Mucosa of stomach (tissue), 1 donor: Measurements from ENCODE around the gene LTB4R.
A peak's percentile ranks its signal among the peaks of the same experiment; 100 is the strongest.

Experiments
- H3K27me3 ChIP-seq: one replicate; pipeline ENCODE4 v1.7.0; 2013; ENCODE audit warnings: mild to moderate bottlenecking, low read length; ENCODE audit not compliant: control insufficient read depth, insufficient read depth
- H3K36me3 ChIP-seq: one replicate; pipeline ENCODE4 v1.7.0; 2013; ENCODE audit warnings: low read length; ENCODE audit not compliant: control insufficient read depth, insufficient read depth
- H3K4me1 ChIP-seq: one replicate; pipeline ENCODE4 v1.7.0; 2013; ENCODE audit warnings: mild to moderate bottlenecking, low read length; ENCODE audit not compliant: control insufficient read depth, insufficient read depth
- H3K4me3 ChIP-seq: one replicate; pipeline ENCODE4 v1.7.0; 2013; ENCODE audit warnings: low read length
- H3K9ac ChIP-seq: one replicate; pipeline ENCODE4 v1.7.0; 2013; ENCODE audit warnings: mild to moderate bottlenecking, low read length, moderate library complexity
- H3K9me3 ChIP-seq: one replicate; pipeline ENCODE4 v1.7.0; 2013; ENCODE audit warnings: mild to moderate bottlenecking, low read length, moderate library complexity; ENCODE audit not compliant: control insufficient read depth
- donor health status: Pancreatic carcinoma.

LTB4R gene

GRCh38 chr14:24296341-24297157 lies 14.8 kb upstream of the LTB4R start:
- Histone ChIP-seq H3K4me3 (no peak overlapping the region), H3K9ac (no peak overlapping the region), H3K27me3 (no peaks in the 10 kb centered on the region), H3K9me3 (no peaks in the 10 kb centered on the region), H3K4me1 (peaks cover 29% of the 10 kb centered on the region), H3K36me3 (peaks cover 5% of the 10 kb centered on the region)

GRCh38 chr14:24297190-24297964 lies 13.9 kb upstream of the LTB4R start:
- Histone ChIP-seq H3K4me3 (no peak overlapping the region), H3K36me3 (peaks cover 9% of the 10 kb centered on the region), H3K4me1 (peaks cover 29% of the 10 kb centered on the region), H3K9ac (no peak overlapping the region), H3K9me3 (no peaks in the 10 kb centered on the region), H3K27me3 (no peaks in the 10 kb centered on the region)

DNA sequence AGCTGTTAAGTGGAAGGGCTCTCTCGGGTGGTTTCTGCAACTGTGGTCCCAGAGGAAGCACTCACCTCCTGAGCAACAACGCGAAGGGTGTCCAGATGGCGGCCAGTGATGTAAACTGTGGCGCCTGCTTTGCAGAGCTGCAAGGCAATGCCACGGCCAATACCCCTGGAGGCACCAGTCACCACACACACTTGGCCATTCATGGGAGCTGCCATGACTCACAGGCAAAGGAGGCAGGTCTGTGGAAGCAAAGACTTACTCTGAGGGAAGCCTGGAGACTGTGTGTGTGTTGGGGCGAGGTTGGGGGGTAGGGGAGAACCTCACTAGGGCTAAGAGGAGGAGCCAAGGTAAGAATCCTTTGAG lies 12.4 kb upstream of the LTB4R start:
- Histone ChIP-seq H3K9me3 (no peaks in the 10 kb centered on the region), H3K4me3 (peak overlapping the region; percentile 98), H3K4me1 (peaks cover 29% of the 10 kb centered on the region), H3K9ac (peak overlapping the region; percentile 90), H3K27me3 (no peaks in the 10 kb centered on the region), H3K36me3 (peaks cover 9% of the 10 kb centered on the region)

- Histone ChIP-seq H3K9me3 (no peaks in the 10 kb centered on the region), H3K9ac (peak within 1 kb of the TSS; percentile 90), H3K4me3 (peak within 1 kb of the TSS; percentile 98), H3K4me1 (peaks cover 29% of the 10 kb centered on the region), H3K27me3 (no peaks in the 10 kb centered on the region), H3K36me3 (peaks cover 12% of the 10 kb centered on the region)
Observed at GRCh38 chr14:24299255-24300191, 11.8 kb upstream of the LTB4R start, which contains the start of the genes DHRS1 and NOP9. Gene DHRS1, minus strand, starts transcription at chr14:24299780. Its CDS starts 674 bp downstream, at chr14:24299106. Gene NOP9, plus strand, starts transcription at chr14:24299850. Its CDS starts 105 bp downstream, at chr14:24299955.

DNA sequence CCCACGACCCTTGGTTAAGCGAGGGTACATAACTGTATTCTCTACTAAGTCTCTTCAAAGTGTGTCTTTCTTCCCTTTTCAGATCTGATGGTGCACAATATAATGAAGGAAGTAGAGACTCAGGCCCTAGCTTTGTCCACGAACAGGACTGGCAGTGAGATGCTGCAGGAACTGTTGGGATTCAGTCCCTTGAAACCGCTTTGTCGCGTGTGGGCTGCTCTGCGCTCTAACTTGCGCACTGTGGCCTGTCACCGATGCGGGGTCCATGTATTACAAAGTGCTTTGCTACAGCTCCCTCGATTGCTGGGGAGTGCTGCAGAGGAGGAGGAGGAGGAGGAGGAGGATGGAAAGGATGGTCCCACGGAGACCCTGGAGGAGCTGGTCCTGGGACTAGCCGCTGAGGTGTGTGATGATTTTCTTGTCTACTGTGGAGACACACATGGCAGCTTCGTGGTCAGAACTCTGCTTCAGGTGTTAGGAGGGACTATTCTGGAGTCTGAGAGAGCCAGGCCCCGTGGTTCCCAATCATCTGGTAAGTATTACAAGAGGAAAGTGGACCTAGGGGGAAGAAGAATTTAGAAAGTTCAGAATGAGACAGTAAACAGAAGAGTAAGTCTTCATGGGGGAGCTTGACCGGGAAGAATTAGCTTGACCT lies 10.8 kb upstream of the LTB4R start:
- Histone ChIP-seq H3K9ac (peak overlapping the region; percentile 90), H3K9me3 (no peaks in the 10 kb centered on the region), H3K27me3 (no peaks in the 10 kb centered on the region), H3K4me1 (peaks cover 29% of the 10 kb centered on the region), H3K36me3 (peaks cover 21% of the 10 kb centered on the region), H3K4me3 (peak overlapping the region; percentile 98)

DNA sequence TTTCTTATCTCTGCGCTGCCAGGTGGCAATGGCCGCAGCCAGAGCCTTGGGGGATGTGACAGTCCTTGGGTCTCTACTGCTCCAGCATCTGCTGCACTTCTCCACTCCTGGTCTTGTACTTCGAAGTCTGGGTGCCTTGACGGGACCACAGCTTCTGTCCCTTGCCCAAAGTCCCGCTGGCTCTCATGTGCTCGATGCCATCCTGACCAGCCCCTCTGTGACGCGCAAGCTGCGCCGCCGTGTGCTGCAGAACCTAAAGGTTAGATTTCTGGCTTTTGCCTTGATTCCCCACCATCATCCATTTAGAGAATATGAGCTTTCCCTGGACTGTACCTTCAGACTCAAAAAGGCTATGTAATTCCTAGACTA lies 7.3 kb upstream of the LTB4R start:
- H3K36me3 ChIP-seq: peaks cover 18% of the 10 kb centered on the region
- H3K4me1 ChIP-seq: peaks cover 36% of the 10 kb centered on the region

GRCh38 chr14:24307156-24307574 lies 4.1 kb upstream of the LTB4R start:
- peak overlapping the region; percentile 2 for H3K9ac ChIP-seq
- H3K4me3 ChIP-seq: no peak overlapping the region
- no peaks in the 10 kb centered on the region for H3K9me3 ChIP-seq
- H3K27me3 ChIP-seq: no peaks in the 10 kb centered on the region
- peaks cover 16% of the 10 kb centered on the region for H3K36me3 ChIP-seq
- H3K4me1 ChIP-seq: peaks cover 48% of the 10 kb centered on the region

More for the DNA sequence above, 7.3 kb upstream of the LTB4R start:
- Histone ChIP-seq H3K9ac (no peak overlapping the region), H3K27me3 (no peaks in the 10 kb centered on the region), H3K4me3 (no peak overlapping the region), H3K9me3 (no peaks in the 10 kb centered on the region)

DNA sequence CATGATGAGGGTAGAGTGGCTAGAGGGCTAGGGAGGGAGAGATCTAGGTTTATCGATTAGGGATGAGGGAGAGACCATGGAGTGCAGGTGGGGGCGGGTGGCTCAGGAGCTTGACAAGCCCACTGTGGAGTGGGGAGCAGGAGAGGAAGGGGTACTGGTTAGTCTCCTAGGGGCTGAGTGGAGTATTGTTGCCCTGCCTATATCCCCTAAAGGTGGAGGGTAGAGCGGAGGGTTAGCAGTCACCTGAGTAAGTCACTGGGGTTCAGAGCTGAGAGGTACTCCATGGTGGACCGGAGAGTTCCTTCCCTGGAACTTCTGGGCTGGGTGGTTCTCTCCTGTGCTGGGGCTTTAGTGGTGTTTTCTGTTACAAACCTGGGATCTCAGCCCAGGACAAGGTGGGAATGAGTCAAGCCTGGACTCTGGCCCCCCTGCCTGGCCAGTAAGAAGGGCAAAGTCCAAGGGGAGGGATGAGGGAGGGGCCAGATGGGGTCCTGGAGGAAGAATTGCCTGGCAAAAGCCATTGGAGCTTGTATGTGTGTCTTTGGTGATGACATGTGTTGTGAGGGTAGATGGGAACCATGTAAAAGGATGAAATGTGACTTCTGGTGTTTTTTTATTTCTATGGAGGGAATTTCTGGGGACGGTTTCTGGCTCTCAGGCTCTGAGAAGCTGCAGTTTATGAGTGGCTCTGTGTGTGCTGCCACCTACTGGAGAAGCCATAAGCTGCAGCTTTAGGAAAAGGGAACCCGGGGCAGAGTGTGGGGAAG lies 3.5 kb upstream of the LTB4R start, which contains the start of gene CIDEB:
Gene CIDEB (minus strand): TSS at position 403 of the 767 bp plus-strand sequence. CDS start 119 bp downstream, at position 284.
- Histone ChIP-seq H3K27me3 (no peaks in the 10 kb centered on the region), H3K4me3 (no peak within 1 kb of the TSS), H3K36me3 (peaks cover 15% of the 10 kb centered on the region), H3K9ac (peak within 1 kb of the TSS; percentile 2), H3K9me3 (no peaks in the 10 kb centered on the region), H3K4me1 (peaks cover 48% of the 10 kb centered on the region)

- H3K9ac ChIP-seq: no peak overlapping the region
- peaks cover 48% of the 10 kb centered on the region for H3K4me1 ChIP-seq
- H3K4me3 ChIP-seq: no peak overlapping the region
- H3K36me3 ChIP-seq: peaks cover 15% of the 10 kb centered on the region
- H3K9me3 ChIP-seq: no peaks in the 10 kb centered on the region
- H3K27me3 ChIP-seq: no peaks in the 10 kb centered on the region
Observed at GRCh38 chr14:24308342-24309124, 2.8 kb upstream of the LTB4R start.

- Histone ChIP-seq H3K9ac (peak within 1 kb of the TSS; percentile 15), H3K9me3 (no peaks in the 10 kb centered on the region), H3K4me3 (no peak within 1 kb of the TSS), H3K36me3 (peaks cover 10% of the 10 kb centered on the region), H3K4me1 (peaks cover 48% of the 10 kb centered on the region), H3K27me3 (no peaks in the 10 kb centered on the region)
Observed at GRCh38 chr14:24309538-24310264, 1.6 kb upstream of the LTB4R start, which contains the start of gene LTB4R2. Gene LTB4R2, plus strand, starts transcription at chr14:24310140. Its CDS starts 525 bp downstream, at chr14:24310665.
